ENCODE measurements around the gene RAB7B. TPM values are rescaled to one million over a fixed set of nuclear protein-coding genes. Genes with fewer than 3 reads are reported as not detected.

Gene RAB7B
- total RNA-seq, 1 experiment from 2014 or later: not detected

DNA sequence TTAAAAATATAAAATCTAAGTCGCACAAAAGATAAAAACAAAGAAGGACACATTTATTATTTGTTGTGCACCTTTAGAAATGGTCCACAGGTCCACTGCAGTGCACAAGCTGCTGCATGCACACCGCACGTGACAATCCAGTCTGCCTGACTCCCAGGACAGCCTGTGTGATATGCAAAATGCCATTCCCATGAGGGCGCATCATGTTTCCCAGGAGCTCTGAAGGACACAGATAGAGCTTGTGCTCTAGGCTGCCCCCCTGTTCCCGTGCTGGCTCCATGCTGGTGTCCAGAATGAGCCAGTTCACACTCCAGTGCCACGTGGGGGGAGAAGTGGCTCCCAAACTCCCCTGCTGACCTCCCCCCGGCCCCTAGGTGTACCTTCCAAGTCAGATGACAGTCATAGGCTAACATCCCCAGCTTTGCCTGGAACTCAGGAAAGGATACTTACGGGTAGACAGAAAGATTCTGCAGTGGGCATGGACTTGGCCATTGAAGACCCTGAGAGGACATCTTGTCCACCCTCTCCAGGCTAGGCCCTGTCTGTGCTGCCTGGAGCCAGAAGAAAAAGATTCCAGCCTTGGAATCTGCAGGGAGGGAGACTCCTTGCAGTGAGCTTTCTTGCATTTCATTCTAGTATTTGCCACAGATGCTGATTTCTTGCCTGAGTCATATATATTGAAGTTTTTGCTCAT lies 26.3 kb downstream of the RAB7B start:
- no peak for DNase-seq
- Histone ChIP-seq H3K9ac (ENCODE audit: low read length) (no peak overlapping the region), H3K4me3 (ENCODE audit: low read length) (no peak overlapping the region), H4K20me1 (ENCODE audit: insufficient read depth, low read depth, low read length) (no peaks in the 10 kb centered on the region), H2AFZ (ENCODE audit: low read length) (no peak overlapping the region), H3K27ac (ENCODE audit: low read length) (no peak overlapping the region), H3K9me3 (ENCODE audit: low read length) (no peaks in the 10 kb centered on the region), H3K9me2 (replicated peaks; ENCODE audit: insufficient read depth, low read length) (no peaks in the 10 kb centered on the region), H3K4me1 (ENCODE audit: low read length) (no peaks in the 10 kb centered on the region), H3K36me3 (ENCODE audit: insufficient read depth, low read length) (no peaks in the 10 kb centered on the region), H3K27me3 (ENCODE audit: low read length) (no peaks in the 10 kb centered on the region), H3K79me2 (ENCODE audit: low read length) (no peaks in the 10 kb centered on the region), H3K4me2 (ENCODE audit: low read depth, low read length, poor library complexity, severe bottlenecking) (no peak overlapping the region)

DNA sequence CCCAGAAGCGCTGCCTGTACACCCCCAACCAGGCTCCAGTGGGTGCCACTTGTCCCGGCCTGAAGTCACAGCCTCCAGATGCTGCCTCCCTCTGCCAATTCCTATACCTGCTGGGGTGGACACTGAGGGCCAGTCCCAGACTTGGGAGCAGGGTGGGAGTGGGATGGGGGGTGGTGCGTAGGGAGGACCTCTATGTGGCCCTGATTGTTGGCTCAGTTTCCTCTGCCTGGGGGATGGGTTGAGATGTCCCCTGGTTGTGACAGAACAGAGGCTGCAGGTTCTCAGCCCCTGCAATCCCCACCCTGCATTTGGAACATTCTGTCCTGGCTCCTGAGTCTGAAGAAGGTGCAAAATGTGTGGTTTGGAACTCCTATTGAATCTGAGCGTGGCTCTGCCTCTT lies 27.2 kb downstream of the RAB7B start:
- Histone ChIP-seq H3K9ac (ENCODE audit: low read length) (no peak overlapping the region), H3K79me2 (ENCODE audit: low read length) (no peaks in the 10 kb centered on the region), H3K4me2 (ENCODE audit: low read depth, low read length, poor library complexity, severe bottlenecking) (no peak overlapping the region), H3K27me3 (ENCODE audit: low read length) (no peaks in the 10 kb centered on the region), H3K36me3 (ENCODE audit: insufficient read depth, low read length) (no peaks in the 10 kb centered on the region), H2AFZ (ENCODE audit: low read length) (no peak overlapping the region), H4K20me1 (ENCODE audit: insufficient read depth, low read depth, low read length) (no peaks in the 10 kb centered on the region), H3K9me3 (ENCODE audit: low read length) (no peaks in the 10 kb centered on the region), H3K4me3 (ENCODE audit: low read length) (no peak overlapping the region), H3K4me1 (ENCODE audit: low read length) (no peaks in the 10 kb centered on the region), H3K27ac (ENCODE audit: low read length) (no peak overlapping the region), H3K9me2 (replicated peaks; ENCODE audit: insufficient read depth, low read length) (no peaks in the 10 kb centered on the region)
- DNase-seq: no peak

DNA sequence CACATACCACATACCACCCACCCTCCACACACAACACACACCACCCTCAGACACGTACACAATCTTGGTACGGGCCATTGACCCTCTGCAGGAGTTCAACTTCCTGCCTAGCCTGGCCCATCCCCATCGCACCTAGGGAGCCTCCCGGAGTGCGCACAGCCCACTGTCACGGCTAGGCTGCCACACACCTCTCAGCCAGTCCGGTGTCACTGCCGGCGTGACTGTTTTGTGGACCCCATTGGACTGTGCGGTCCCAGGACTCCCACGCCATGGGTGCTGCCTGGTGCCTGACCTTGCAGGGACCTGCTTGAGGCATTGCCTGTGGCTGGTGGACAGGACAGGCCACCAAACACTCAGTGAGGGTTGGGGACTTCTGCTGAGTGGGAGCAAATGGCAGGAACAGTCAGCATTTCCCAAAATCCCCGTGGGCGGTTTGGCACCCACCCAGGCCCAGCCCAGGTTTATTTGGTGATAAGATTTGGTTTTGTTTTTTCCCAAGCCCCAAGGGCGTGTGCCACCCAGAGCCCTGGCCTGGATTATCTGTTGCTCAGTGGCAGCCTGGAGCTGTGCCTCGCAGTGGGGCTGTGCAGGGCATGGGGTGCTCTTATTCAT lies 27.7 kb downstream of the RAB7B start:
- H3K9me2 ChIP-seq (replicated peaks; ENCODE audit: insufficient read depth, low read length): no peaks in the 10 kb centered on the region
- H3K27me3 ChIP-seq (ENCODE audit: low read length): no peaks in the 10 kb centered on the region
- no peaks in the 10 kb centered on the region for H4K20me1 ChIP-seq (ENCODE audit: insufficient read depth, low read depth, low read length)
- no peaks in the 10 kb centered on the region for H3K9me3 ChIP-seq (ENCODE audit: low read length)
- H2AFZ ChIP-seq (ENCODE audit: low read length): no peak overlapping the region
- no peak overlapping the region for H3K4me3 ChIP-seq (ENCODE audit: low read length)
- no peaks in the 10 kb centered on the region for H3K79me2 ChIP-seq (ENCODE audit: low read length)
- H3K36me3 ChIP-seq (ENCODE audit: insufficient read depth, low read length): no peaks in the 10 kb centered on the region
- no peaks in the 10 kb centered on the region for H3K4me1 ChIP-seq (ENCODE audit: low read length)
- no peak overlapping the region for H3K4me2 ChIP-seq (ENCODE audit: low read depth, low read length, poor library complexity, severe bottlenecking)
- DNase-seq: no peak
- no peak overlapping the region for H3K9ac ChIP-seq (ENCODE audit: low read length)
- no peak overlapping the region for H3K27ac ChIP-seq (ENCODE audit: low read length)

DNA sequence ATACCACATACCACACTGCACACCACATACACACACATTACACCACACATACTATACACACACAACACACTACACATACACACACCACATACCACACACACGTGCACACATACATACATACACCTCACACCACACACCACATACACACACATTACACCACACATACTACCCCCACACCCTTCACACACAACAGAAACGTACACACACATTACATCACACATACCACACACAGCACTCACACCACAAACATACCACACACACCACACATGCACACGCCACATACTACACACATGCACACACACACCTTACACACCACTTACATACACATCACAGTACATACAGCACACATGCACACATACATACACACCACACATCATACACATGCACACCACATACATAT lies 28.5 kb downstream of the RAB7B start:
- no peak overlapping the region for H2AFZ ChIP-seq (ENCODE audit: low read length)
- H3K36me3 ChIP-seq (ENCODE audit: insufficient read depth, low read length): no peaks in the 10 kb centered on the region
- H3K9me2 ChIP-seq (replicated peaks; ENCODE audit: insufficient read depth, low read length): no peaks in the 10 kb centered on the region
- no peak overlapping the region for H3K4me3 ChIP-seq (ENCODE audit: low read length)
- H4K20me1 ChIP-seq (ENCODE audit: insufficient read depth, low read depth, low read length): no peaks in the 10 kb centered on the region
- H3K4me1 ChIP-seq (ENCODE audit: low read length): no peaks in the 10 kb centered on the region
- H3K27ac ChIP-seq (ENCODE audit: low read length): no peak overlapping the region
- H3K4me2 ChIP-seq (ENCODE audit: low read depth, low read length, poor library complexity, severe bottlenecking): no peak overlapping the region
- no peak overlapping the region for H3K9ac ChIP-seq (ENCODE audit: low read length)
- H3K27me3 ChIP-seq (ENCODE audit: low read length): no peaks in the 10 kb centered on the region
- no peaks in the 10 kb centered on the region for H3K79me2 ChIP-seq (ENCODE audit: low read length)
- H3K9me3 ChIP-seq (ENCODE audit: low read length): no peaks in the 10 kb centered on the region
- DNase-seq: no peak

DNA sequence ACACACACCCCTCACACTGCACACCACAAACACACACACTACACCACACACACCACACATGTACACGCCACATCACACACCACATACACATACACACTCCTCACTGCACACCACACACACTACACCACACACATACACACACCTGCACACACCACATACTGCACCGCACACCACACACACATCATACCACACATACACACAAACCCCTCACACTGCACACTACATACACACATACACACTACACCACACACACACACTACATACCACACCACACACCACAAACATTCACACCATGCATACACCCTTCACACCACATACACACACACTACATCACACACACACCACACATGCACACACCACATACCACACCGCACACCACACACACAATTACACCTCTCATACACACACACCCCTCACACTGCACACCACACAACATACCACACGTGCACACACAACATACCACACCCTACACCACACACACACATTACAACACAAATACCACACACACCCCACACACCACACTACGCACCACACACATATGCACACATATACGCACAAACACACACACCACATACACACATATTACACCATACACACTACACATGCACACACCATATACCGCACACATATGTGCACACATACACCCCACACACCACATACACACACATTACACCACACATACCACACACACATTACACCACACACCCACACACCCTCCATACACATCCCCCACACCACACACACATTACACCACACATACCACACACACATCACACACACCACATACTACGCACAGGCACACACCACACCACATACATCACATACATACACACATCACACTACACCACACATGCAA lies 29.6 kb downstream of the RAB7B start:
- H3K27me3 ChIP-seq (ENCODE audit: low read length): no peaks in the 10 kb centered on the region
- no peaks in the 10 kb centered on the region for H3K79me2 ChIP-seq (ENCODE audit: low read length)
- no peak overlapping the region for H2AFZ ChIP-seq (ENCODE audit: low read length)
- DNase-seq: no peak
- no peaks in the 10 kb centered on the region for H3K4me1 ChIP-seq (ENCODE audit: low read length)
- H3K4me2 ChIP-seq (ENCODE audit: low read depth, low read length, poor library complexity, severe bottlenecking): no peak overlapping the region
- H4K20me1 ChIP-seq (ENCODE audit: insufficient read depth, low read depth, low read length): no peaks in the 10 kb centered on the region
- H3K9me3 ChIP-seq (ENCODE audit: low read length): no peaks in the 10 kb centered on the region
- no peaks in the 10 kb centered on the region for H3K36me3 ChIP-seq (ENCODE audit: insufficient read depth, low read length)
- H3K27ac ChIP-seq (ENCODE audit: low read length): no peak overlapping the region
- H3K9me2 ChIP-seq (replicated peaks; ENCODE audit: insufficient read depth, low read length): no peaks in the 10 kb centered on the region
- no peak overlapping the region for H3K4me3 ChIP-seq (ENCODE audit: low read length)
- no peak overlapping the region for H3K9ac ChIP-seq (ENCODE audit: low read length)

DNA sequence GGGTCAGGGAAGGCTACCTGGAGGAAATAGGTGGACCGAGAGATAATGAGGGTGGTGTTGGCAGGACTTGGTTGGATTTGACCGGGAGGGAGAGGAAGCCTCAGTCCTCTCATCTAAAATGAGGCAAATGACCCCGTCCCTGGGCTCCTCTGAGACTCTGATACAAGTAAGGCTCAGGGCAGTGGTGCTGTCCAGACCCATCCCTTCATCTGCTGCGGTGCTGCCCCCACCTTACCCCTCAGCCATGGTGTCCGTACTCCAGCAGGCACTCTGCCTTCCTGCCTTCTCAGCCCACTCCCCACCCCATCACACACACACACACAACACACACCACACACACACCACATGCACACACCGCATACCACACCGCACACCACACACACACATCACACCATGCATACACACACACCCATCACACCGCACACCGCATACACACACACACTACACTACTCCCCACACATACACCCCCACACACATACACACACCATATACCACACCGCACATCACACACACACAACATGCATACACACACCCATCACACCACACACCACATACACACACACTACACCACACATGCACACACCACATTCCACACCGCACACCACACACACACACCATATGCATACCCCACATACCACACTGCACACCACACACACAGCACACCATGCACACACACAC lies 30.6 kb downstream of the RAB7B start:
- Histone ChIP-seq H2AFZ (ENCODE audit: low read length) (no peak overlapping the region), H3K4me3 (ENCODE audit: low read length) (no peak overlapping the region), H3K4me1 (ENCODE audit: low read length) (no peaks in the 10 kb centered on the region), H3K4me2 (ENCODE audit: low read depth, low read length, poor library complexity, severe bottlenecking) (no peak overlapping the region), H3K9me2 (replicated peaks; ENCODE audit: insufficient read depth, low read length) (no peaks in the 10 kb centered on the region), H3K9ac (ENCODE audit: low read length) (no peak overlapping the region), H3K9me3 (ENCODE audit: low read length) (no peaks in the 10 kb centered on the region), H4K20me1 (ENCODE audit: insufficient read depth, low read depth, low read length) (no peaks in the 10 kb centered on the region), H3K27ac (ENCODE audit: low read length) (no peak overlapping the region), H3K79me2 (ENCODE audit: low read length) (no peaks in the 10 kb centered on the region), H3K27me3 (ENCODE audit: low read length) (no peaks in the 10 kb centered on the region), H3K36me3 (ENCODE audit: insufficient read depth, low read length) (no peaks in the 10 kb centered on the region)
- DNase-seq: no peak

DNA sequence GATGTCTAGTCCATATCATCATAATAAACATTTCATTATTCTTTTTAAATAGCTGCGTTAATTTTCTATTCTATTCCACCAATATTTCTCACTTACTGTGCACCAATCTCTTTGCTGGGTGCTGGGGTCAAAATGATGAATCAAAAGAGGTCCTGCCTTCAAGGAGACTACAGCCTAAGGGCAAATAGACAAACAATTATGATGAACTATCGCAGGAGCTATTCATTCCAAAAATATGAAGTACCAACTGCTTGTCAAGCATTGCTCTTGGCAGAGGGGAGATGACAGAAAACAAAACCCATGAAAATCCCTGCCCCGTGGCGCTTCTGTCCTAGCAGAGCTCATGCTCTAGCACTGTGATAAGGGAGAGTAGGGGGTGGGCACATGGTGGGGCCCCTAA lies 31.1 kb downstream of the RAB7B start:
- H3K4me2 ChIP-seq (ENCODE audit: low read depth, low read length, poor library complexity, severe bottlenecking): no peak overlapping the region
- no peaks in the 10 kb centered on the region for H3K4me1 ChIP-seq (ENCODE audit: low read length)
- H3K9me3 ChIP-seq (ENCODE audit: low read length): no peaks in the 10 kb centered on the region
- no peaks in the 10 kb centered on the region for H3K9me2 ChIP-seq (replicated peaks; ENCODE audit: insufficient read depth, low read length)
- no peak overlapping the region for H3K27ac ChIP-seq (ENCODE audit: low read length)
- no peak overlapping the region for H2AFZ ChIP-seq (ENCODE audit: low read length)
- no peak overlapping the region for H3K4me3 ChIP-seq (ENCODE audit: low read length)
- H3K27me3 ChIP-seq (ENCODE audit: low read length): no peaks in the 10 kb centered on the region
- no peaks in the 10 kb centered on the region for H4K20me1 ChIP-seq (ENCODE audit: insufficient read depth, low read depth, low read length)
- DNase-seq: no peak
- no peaks in the 10 kb centered on the region for H3K36me3 ChIP-seq (ENCODE audit: insufficient read depth, low read length)
- no peaks in the 10 kb centered on the region for H3K79me2 ChIP-seq (ENCODE audit: low read length)
- no peak overlapping the region for H3K9ac ChIP-seq (ENCODE audit: low read length)

DNA sequence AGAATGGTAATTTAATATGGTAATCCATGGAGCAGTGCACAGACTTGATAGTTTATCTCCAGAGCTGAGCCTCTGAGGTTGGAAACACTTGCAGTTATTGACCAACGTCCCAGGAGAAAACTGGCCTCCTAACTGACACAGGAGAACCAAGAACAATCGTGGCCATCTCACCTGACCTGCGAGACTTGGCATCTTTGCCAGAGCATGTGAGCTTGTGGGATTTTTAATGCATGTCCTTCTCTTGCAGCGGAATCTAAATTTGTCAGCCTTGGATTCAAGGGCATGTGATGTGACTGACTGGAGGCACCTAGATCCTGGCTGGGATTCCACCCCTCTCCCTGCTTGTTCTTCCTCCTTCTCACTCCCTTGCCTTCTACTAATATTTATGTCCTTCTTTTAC lies 32.1 kb downstream of the RAB7B start:
- no peak for DNase-seq
- Histone ChIP-seq H3K9ac (ENCODE audit: low read length) (no peak overlapping the region), H3K27ac (ENCODE audit: low read length) (no peak overlapping the region), H3K36me3 (ENCODE audit: insufficient read depth, low read length) (no peaks in the 10 kb centered on the region), H2AFZ (ENCODE audit: low read length) (no peak overlapping the region), H3K4me3 (ENCODE audit: low read length) (no peak overlapping the region), H3K4me1 (ENCODE audit: low read length) (no peaks in the 10 kb centered on the region; the same call in 1 of the 2 replicates), H3K27me3 (ENCODE audit: low read length) (no peaks in the 10 kb centered on the region), H4K20me1 (ENCODE audit: insufficient read depth, low read depth, low read length) (no peaks in the 10 kb centered on the region), H3K4me2 (ENCODE audit: low read depth, low read length, poor library complexity, severe bottlenecking) (no peak overlapping the region), H3K79me2 (ENCODE audit: low read length) (no peaks in the 10 kb centered on the region), H3K9me3 (ENCODE audit: low read length) (no peaks in the 10 kb centered on the region), H3K9me2 (replicated peaks; ENCODE audit: insufficient read depth, low read length) (no peaks in the 10 kb centered on the region)

All from Karpas-422 (cell line).